Measurements from ENCODE around the gene RHNO1.
"Not testable (repeated sequence)": the region's sequence is repeated elsewhere in the genome, so short reads cannot be mapped to it uniquely, and the experiment has no call there.

Gene RHNO1

GRCh38 chr12:2860170-2860569 is 16.9 kb upstream of the RHNO1 start:
- no peak for DNase-seq

- DNase-seq: no peak
These were observed 14.1 kb upstream of the RHNO1 start for GRCh38 chr12:2862876-2863275.

GRCh38 chr12:2863402-2863801 is 13.6 kb upstream of the RHNO1 start:
- not testable (repeated sequence) for DNase-seq

GRCh38 chr12:2864198-2864597 is 12.8 kb upstream of the RHNO1 start:
- no peak for DNase-seq

GRCh38 chr12:2868986-2869632 is 7.9 kb upstream of the RHNO1 start:
- not testable (repeated sequence) for DNase-seq

- peak; percentile 61 for DNase-seq
These were observed 484 bp upstream of the RHNO1 start for GRCh38 chr12:2876431-2877046.

GRCh38 chr12:2877953-2878732 is 1.1 kb downstream of the RHNO1 start:
- no peak for DNase-seq

- peak; percentile 88 for DNase-seq
These were observed 2.8 kb downstream of the RHNO1 start for GRCh38 chr12:2879853-2880252.

GRCh38 chr12:2884810-2885209 is 7.8 kb downstream of the RHNO1 start:
- no peak for DNase-seq

- DNase-seq: no peak
These were observed 9.9 kb downstream of the RHNO1 start for GRCh38 chr12:2886768-2887450.

- no peak for DNase-seq
These were observed 13.0 kb downstream of the RHNO1 start for GRCh38 chr12:2890001-2890387.

GRCh38 chr12:2890388-2891239 is 13.6 kb downstream of the RHNO1 start, which contains the start of gene TULP3:
Gene TULP3 (plus strand): TSS chr12:2890891. CDS start chr12:2890948, 57 bp downstream.
- peak; percentile 97 for DNase-seq

GRCh38 chr12:2891240-2892053 is 14.4 kb downstream of the RHNO1 start:
- peak; percentile 19 for DNase-seq

GRCh38 chr12:2892246-2892645 is 15.2 kb downstream of the RHNO1 start:
- no peak for DNase-seq

GRCh38 chr12:2893007-2893406 is 16.0 kb downstream of the RHNO1 start:
- no peak for DNase-seq

- DNase-seq: no peak
These were observed 18.0 kb downstream of the RHNO1 start for GRCh38 chr12:2895051-2895451.

- DNase-seq: no peak
These were observed 18.5 kb downstream of the RHNO1 start for GRCh38 chr12:2895511-2895910.

GRCh38 chr12:2897418-2897817 is 20.4 kb downstream of the RHNO1 start:
- no peak for DNase-seq

GRCh38 chr12:2900642-2901041 is 23.6 kb downstream of the RHNO1 start:
- DNase-seq: no peak

GRCh38 chr12:2902272-2902880 is 25.4 kb downstream of the RHNO1 start:
- DNase-seq: peak; percentile 61

GRCh38 chr12:2904260-2904659 is 27.2 kb downstream of the RHNO1 start:
- no peak for DNase-seq
